Upper lobe of left lung (tissue), 6 donors: ENCODE results near the gene ADAMTS8. TPM values are rescaled to one million over a fixed set of nuclear protein-coding genes. Genes with fewer than 3 reads are reported as not detected.

Experiments used
- ATAC-seq, 2 donors: fragments of 200-7000 bp; cut with Tn5 transposase; one replicate each; pipeline ENCODE4 v1.9.1; 2022; ENCODE audit warnings: mild to moderate bottlenecking in 2 of 2, moderate library complexity in 2 of 2; ENCODE audit not compliant: low FRiP score in 2 of 2
- DNase-seq, 2 donors: peaks; one replicate each; pipeline ENCODE4 v3.0.0-alpha.2; 2019 to 2020
- H3K27ac ChIP-seq, 4 donors: fragments of 200-600 bp; sonication (generic); one replicate each; pipeline ENCODE4 v1.5.1; 2016 to 2019
- H3K27me3 ChIP-seq, 4 donors: fragments of 200-600 bp; sonication (generic); one replicate each; pipeline ENCODE4 v1.5.1; 2017 to 2019
- H3K36me3 ChIP-seq, 4 donors: fragments of 200-600 bp; sonication (generic); one replicate each; pipeline ENCODE4 v1.5.1; 2016 to 2019
- H3K4me1 ChIP-seq, 4 donors: fragments of 200-600 bp; sonication (generic); one replicate each; pipeline ENCODE4 v1.5.1; 2018 to 2019
- H3K4me3 ChIP-seq, 4 donors: fragments of 200-600 bp; sonication (generic); one replicate each; pipeline ENCODE4 v1.5.1; 2017 to 2019; ENCODE audit warnings: mild to moderate bottlenecking in 2 of 4, moderate library complexity in 1 of 4
- H3K9me3 ChIP-seq, 4 donors: fragments of 200-600 bp; sonication (generic); one replicate each; pipeline ENCODE4 v1.5.1; 2018 to 2019
- CTCF ChIP-seq, 6 experiments: fragments of 450-650 bp in 4 of 6; fragments of 200-600 bp in 2 of 6; sonication (generic) in 2 of 6; IDR thresholded peaks; one replicate each; pipeline ENCODE4 v1.5.1; 2016 to 2019; ENCODE audit warnings: antibody characterized with exemption in 6 of 6
- EP300 ChIP-seq, 4 donors: sonication (generic); formaldehyde crosslinking; IDR thresholded peaks; one replicate each; pipeline ENCODE4 v1.5.1; 2017; ENCODE audit warnings: antibody characterized with exemption in 4 of 4, control low read depth in 2 of 4
- POLR2A ChIP-seq, 4 donors: fragments of 450-650 bp; IDR thresholded peaks; one replicate each; pipeline ENCODE4 v1.5.1; 2016 to 2017; ENCODE audit warnings: antibody characterized with exemption in 4 of 4, mild to moderate bottlenecking in 2 of 4
- POLR2AphosphoS5 ChIP-seq, 2 donors: sonication (generic); formaldehyde crosslinking; IDR thresholded peaks; one replicate each; pipeline ENCODE4 v1.5.1; 2017; ENCODE audit warnings: antibody characterized with exemption in 2 of 2
- WGBS, 2 donors: methylation state at CpG; one replicate each; pipeline ENCODE4 v1.1.5; 2017 to 2018; 5-methylcytosine and 5-hydroxymethylcytosine counted together
- total RNA-seq, 6 donors: library from RNA; depleted of rRNA in 4 of 6; stranded (reverse); fragments of >200 nt in 4 of 6; gene quantifications; one replicate each; pipeline versions ENCODE4 v1.1.0 to v1.2.1, GENCODE V29; 2016 to 2021
- donor health status: DM: no; HTN: no; CAD: no; lungs with moderate emphysema.
- donor health status: DM: no; HTN: yes; CAD: no; lungs with severe emphysema.

The ADAMTS8 gene
- total RNA-seq, 6 donors from 2014 or later = 13.0 to 52.3 (median 21.5) TPM

- H3K27me3 ChIP-seq = peaks cover 0 to 23% (median 10%) of the 10 kb centered on the region in 4 donors
- no peaks in the 10 kb centered on the region for H3K36me3 ChIP-seq
- TF ChIP-seq CTCF (IDR thresholded peaks at IDR 0.05) = no peak
- no peak for TF ChIP-seq POLR2AphosphoS5 (IDR thresholded peaks at IDR 0.05)
- no peak for TF ChIP-seq POLR2A (IDR thresholded peaks at IDR 0.05)
- no peak for TF ChIP-seq EP300 (IDR thresholded peaks at IDR 0.05)
- peaks cover 17 to 34% (median 19%) of the 10 kb centered on the region in 4 donors for H3K4me1 ChIP-seq
- DNase-seq (no peak), ATAC-seq (no peak)
- no peaks in the 10 kb centered on the region for H3K9me3 ChIP-seq
- no peak overlapping the region for H3K4me3 ChIP-seq
- peak overlapping the region in 1 of 4 donors; percentile 55 for H3K27ac ChIP-seq
- 76 to 82% methylated on average over 8 of the region's 8 CpGs for WGBS, 2 donors
Measured at GRCh38 chr11:130425156-130425555, 3.3 kb downstream of the ADAMTS8 start.

- WGBS, 2 donors = 93 to 94% methylated on average over 10 to 14 of the region's 14 CpGs
- DNase-seq (peak in 1 of 2 donors; percentile 50), ATAC-seq (no peak)
- H3K36me3 ChIP-seq = no peaks in the 10 kb centered on the region
- H3K4me3 ChIP-seq = no peak overlapping the region
- no peak for TF ChIP-seq POLR2A (IDR thresholded peaks at IDR 0.05)
- TF ChIP-seq CTCF (IDR thresholded peaks at IDR 0.05) = no peak
- no peak for TF ChIP-seq EP300 (IDR thresholded peaks at IDR 0.05)
- no peak for TF ChIP-seq POLR2AphosphoS5 (IDR thresholded peaks at IDR 0.05)
- H3K9me3 ChIP-seq = no peaks in the 10 kb centered on the region
- H3K27ac ChIP-seq = peak overlapping the region in 1 of 4 donors; percentile 55
- peaks cover 17 to 37% (median 20%) of the 10 kb centered on the region in 4 donors for H3K4me1 ChIP-seq
- H3K27me3 ChIP-seq = peaks cover 0 to 23% (median 9%) of the 10 kb centered on the region in 4 donors
Measured at GRCh38 chr11:130424613-130425140, 3.7 kb downstream of the ADAMTS8 start.

- no peak for TF ChIP-seq POLR2AphosphoS5 (IDR thresholded peaks at IDR 0.05)
- ATAC-seq = no peak
- H3K4me3 ChIP-seq = no peak overlapping the region
- H3K27me3 ChIP-seq = peaks cover 0 to 16% (median 8%) of the 10 kb centered on the region in 4 donors
- H3K27ac ChIP-seq = peak overlapping the region in 1 of 4 donors; percentile 55
- 83 to 89% methylated on average over 16 of the region's 16 CpGs for WGBS, 2 donors
- H3K4me1 ChIP-seq = peaks cover 15 to 30% (median 17%) of the 10 kb centered on the region in 4 donors
- peak in 1 of 2 donors; percentile 51 for DNase-seq
- H3K36me3 ChIP-seq = no peaks in the 10 kb centered on the region
- H3K9me3 ChIP-seq = no peaks in the 10 kb centered on the region
Measured at GRCh38 chr11:130423541-130424142, 4.8 kb downstream of the ADAMTS8 start.

- Histone ChIP-seq H3K27me3 (peaks cover 0 to 9% (median 3%) of the 10 kb centered on the region in 4 donors), H3K4me3 (no peak overlapping the region), H3K36me3 (no peaks in the 10 kb centered on the region), H3K27ac (peak overlapping the region in 2 of 4 donors; percentile 62 to 76), H3K4me1 (peaks cover 9 to 18% (median 11%) of the 10 kb centered on the region in 4 donors), H3K9me3 (no peaks in the 10 kb centered on the region)
- no peak for TF ChIP-seq CTCF (IDR thresholded peaks at IDR 0.05)
- TF ChIP-seq POLR2AphosphoS5 (IDR thresholded peaks at IDR 0.05) = no peak
- no peak for TF ChIP-seq EP300 (IDR thresholded peaks at IDR 0.05)
- no peak for TF ChIP-seq POLR2A (IDR thresholded peaks at IDR 0.05)
- DNase-seq (peak in 1 of 2 donors; percentile 59), ATAC-seq (no peak)
- WGBS, 2 donors = 88 to 91% methylated on average over 16 to 22 of the region's 22 CpGs
Measured at GRCh38 chr11:130422251-130422995, 6.0 kb downstream of the ADAMTS8 start.

- Histone ChIP-seq H3K9me3 (no peaks in the 10 kb centered on the region), H3K27ac (peak overlapping the region in 3 of 4 donors; percentile 62 to 76 (median 66)), H3K4me1 (peaks cover 6 to 14% (median 11%) of the 10 kb centered on the region in 4 donors), H3K27me3 (peaks cover 0 to 5% (median 2%) of the 10 kb centered on the region in 4 donors), H3K36me3 (no peaks in the 10 kb centered on the region), H3K4me3 (no peak overlapping the region)
- DNase-seq = peak in 1 of 2 donors; percentile 34
- WGBS, 2 donors = 83 to 87% methylated on average over 6 to 8 of the region's 8 CpGs
- TF ChIP-seq CTCF (IDR thresholded peaks at IDR 0.05) = no peak
- TF ChIP-seq POLR2AphosphoS5 (IDR thresholded peaks at IDR 0.05) = no peak
- TF ChIP-seq POLR2A (IDR thresholded peaks at IDR 0.05) = no peak
- TF ChIP-seq EP300 (IDR thresholded peaks at IDR 0.05) = no peak
- no peak for ATAC-seq
Measured at GRCh38 chr11:130421697-130422096, 6.7 kb downstream of the ADAMTS8 start.
